GM19452 (cell line): ENCODE measurements around the gene CDH1.
A peak's percentile ranks its signal among the peaks of the same experiment; 100 is the strongest.

Source experiments
- ATAC-seq: cut with Tn5 transposase; IDR thresholded peaks from one replicate; pipeline ENCODE4 v1.9.1; 2021; ENCODE audit not compliant: unreplicated experiment

The CDH1 gene

GRCh38 chr16:68759062-68759461, 22.0 kb downstream of the CDH1 start:
- no peak for ATAC-seq

GRCh38 chr16:68760671-68761275, 23.7 kb downstream of the CDH1 start:
- ATAC-seq: peak; percentile 52

GRCh38 chr16:68762996-68763756, 26.1 kb downstream of the CDH1 start:
- ATAC-seq: no peak

DNA sequence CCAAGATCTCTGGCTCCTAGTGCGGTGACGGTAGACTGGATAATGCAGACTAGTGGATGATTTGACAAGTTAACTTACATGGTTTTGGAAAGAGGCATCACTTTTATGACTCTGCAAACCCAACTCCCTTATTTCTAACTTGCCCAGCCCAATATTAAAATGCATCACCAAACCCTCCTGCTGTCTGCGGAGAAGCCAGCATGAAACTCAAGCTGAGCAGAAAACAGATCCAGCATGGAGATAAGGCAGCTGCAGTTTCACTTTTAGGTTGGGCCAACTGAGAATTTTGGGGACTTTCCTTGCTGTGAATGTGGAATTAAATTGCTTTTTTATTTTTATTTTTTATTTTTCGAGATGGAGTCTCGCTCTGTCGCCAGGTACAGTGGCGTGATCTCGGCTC, 27.8 kb downstream of the CDH1 start:
- ATAC-seq: no peak

GRCh38 chr16:68767581-68767980, 30.5 kb downstream of the CDH1 start:
- no peak for ATAC-seq

DNA sequence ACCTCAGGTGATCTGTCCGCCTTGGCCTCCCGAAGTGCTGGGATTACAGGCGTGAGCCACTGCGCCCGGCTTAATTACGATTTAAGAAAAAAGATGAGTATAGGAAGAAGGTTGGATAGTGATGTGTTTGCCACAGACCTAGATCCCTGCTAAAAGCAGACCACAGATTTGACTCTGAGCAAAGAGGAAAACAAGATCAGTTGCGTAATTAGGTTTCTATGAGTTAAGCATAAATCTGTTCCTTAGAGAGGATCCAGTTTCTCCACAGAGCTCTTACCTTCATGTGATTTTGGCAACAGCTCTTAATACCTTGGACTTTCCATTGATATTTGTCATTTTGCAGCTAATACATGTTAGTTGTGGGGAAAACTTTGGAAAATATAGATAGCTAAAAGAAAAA, 31.1 kb downstream of the CDH1 start:
- ATAC-seq: no peak

DNA sequence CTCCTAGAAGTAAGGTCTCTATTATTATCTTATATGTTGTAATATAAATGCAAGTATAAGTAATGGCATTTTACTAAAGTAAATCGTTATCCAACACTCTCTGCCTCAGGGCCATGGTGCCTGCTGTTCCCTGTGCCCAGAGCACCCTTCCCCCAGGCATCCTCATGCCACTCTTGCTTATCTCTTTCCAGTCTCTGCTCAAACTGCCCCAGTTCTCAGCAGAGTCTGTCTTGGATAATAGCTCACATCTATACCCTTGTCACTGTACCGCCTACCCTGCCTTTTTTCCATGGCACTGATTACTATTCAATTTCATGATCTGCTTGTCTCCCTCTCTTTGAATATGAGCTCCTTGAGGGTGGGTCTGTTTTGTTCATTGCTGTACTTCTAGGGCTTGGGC, 31.7 kb downstream of the CDH1 start:
- ATAC-seq: no peak

DNA sequence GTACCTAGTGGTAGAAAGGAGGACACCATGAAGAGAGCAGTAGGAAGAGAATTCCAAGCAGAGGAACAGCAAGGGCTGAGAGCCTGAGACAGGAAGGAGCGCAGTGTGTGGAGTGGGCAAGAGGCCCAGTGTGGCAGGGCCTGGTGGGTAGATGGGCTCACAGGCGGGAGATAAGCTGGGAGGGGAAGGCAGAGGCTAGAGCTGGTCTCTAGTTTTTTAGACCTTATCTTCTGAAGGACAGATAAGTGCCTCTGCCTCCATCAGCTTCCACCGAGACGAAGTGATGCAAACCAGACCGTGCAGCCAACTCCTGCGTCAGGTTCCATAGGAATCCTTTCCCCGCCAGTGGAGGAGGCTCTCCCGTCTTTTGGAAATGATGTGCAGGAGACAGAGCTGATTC, 33.6 kb downstream of the CDH1 start:
- no peak for ATAC-seq

GRCh38 chr16:68772030-68772681, 35.1 kb downstream of the CDH1 start:
- no peak for ATAC-seq

GRCh38 chr16:68772871-68773270, 35.8 kb downstream of the CDH1 start:
- no peak for ATAC-seq

- no peak for ATAC-seq
Measured at GRCh38 chr16:68774982-68775634, 38.0 kb downstream of the CDH1 start.

DNA sequence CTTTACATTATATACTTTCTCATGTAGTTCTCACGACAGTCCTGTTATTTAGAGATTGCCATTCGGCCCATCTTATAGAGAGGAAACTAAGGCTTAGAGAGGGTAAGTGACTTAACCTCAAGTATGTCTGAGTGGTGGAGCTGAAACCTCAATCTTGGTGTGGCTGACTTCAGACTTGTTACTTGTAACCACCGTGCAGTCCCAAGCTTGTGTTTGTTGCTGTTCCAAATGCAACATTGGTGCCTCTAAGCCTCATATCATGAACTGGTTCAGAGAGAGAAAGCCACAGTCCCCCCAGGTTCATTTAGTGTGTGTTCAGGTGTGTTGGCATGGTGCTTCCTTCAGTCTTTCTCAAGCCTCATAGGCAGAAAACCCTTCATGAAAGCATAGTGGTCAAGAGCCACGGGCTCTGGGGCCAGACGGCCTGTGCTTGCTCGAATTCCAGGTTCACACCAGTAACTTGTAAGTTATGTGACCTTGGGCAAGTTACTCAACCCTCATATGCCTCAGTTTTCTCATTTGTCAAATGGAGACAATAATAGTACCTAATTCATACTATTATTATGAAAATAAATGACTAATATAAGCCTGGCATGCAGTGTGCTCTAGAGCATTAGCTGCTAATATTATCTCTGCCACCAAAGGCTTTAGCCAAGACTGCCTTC, 39.9 kb downstream of the CDH1 start:
- peak; percentile 86 for ATAC-seq

- ATAC-seq: no peak
Measured at GRCh38 chr16:68778551-68779231, 41.6 kb downstream of the CDH1 start.

DNA sequence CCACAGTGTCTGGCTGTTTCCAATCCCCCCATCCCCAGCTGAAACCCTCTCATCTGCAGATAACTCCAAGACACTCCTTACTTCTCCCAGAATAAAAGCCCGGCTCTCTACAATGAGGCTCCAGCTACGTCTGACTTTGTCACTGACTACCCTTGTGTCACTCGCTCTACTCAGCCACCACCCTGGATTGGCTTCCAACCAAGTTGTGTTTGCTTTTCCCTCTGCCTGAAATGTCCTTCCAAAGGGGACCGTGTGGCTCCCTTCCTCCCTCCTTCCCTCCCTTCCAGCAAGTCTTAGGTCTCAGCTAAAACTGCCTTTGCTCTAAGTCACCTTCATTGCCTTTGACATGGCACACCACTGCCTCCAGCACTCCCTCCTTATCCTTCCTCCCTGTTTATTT, 42.8 kb downstream of the CDH1 start:
- no peak for ATAC-seq

GRCh38 chr16:68781784-68782183, 44.7 kb downstream of the CDH1 start:
- ATAC-seq: no peak

- peak; percentile 64 for ATAC-seq
Measured at GRCh38 chr16:68782198-68783174, 45.4 kb downstream of the CDH1 start.

DNA sequence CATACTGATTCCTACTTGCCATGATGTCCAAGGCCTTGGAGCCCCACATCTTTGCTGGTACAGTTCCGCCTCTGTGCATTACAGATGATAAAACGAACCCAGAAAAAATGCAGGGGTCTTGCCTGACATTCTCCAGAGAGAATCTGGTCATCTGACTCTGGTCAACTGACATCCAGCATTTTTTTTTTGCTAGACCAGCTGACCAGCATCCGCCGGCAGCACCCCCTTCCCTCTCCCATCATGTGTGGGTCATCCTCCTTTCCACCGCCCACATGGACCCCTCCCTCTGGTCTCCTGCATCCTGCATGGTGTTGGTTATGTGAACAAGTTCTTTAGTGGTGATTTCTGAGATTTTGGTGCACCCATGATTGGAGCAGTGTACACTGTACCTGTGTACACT, 47.1 kb downstream of the CDH1 start:
- no peak for ATAC-seq

GRCh38 chr16:68784721-68785120, 47.6 kb downstream of the CDH1 start:
- ATAC-seq: no peak

DNA sequence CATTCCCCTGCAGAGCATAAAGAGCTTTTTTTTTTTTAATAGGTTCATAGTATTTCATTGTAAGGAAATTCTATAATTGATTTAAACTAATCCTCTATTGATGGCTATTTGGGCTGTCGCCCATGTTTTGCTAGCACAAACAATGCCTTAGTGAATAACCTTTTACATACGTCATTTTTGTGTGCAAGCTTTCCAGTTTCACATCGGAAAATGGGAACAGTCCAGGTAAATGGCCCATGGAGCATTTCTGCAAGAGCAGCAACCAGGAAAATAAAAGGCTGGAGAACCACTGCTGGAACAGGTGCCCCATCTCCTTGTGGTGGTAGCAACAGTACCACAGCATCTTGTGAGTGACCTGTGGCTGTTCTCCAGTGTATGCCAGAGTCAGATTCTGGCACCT, 48.6 kb downstream of the CDH1 start:
- no peak for ATAC-seq
